HepG2 (cell line): ENCODE data around the gene DZIP1L. TPM values are rescaled to one million over a fixed set of nuclear protein-coding genes. Genes with fewer than 3 reads are reported as not detected.

Source experiments
- ATAC-seq: fragments of 200-7000 bp; cut with Tn5 transposase; 3 replicates; pipeline ENCODE4 v1.9.1; 2020; ENCODE audit warnings: mild to moderate bottlenecking, moderate library complexity
- BruUV-seq: library from RNA; stranded (reverse); fragments of 400-500 nt; replicated peaks from 2 replicates; lab custom pipeline; 2021; lab: Mats Ljungman, UMichigan
- CTCF ChIA-PET: fragments of 300-600 bp; formaldehyde crosslinking; extraction: SDS; loops from one replicate; lab custom pipeline; 2021; ENCODE audit warnings: low total read pairs, inconsistent platforms, low intra/inter-chr PET ratio; lab: Yijun Ruan, JAX
- POLR2A ChIA-PET: fragments of 350-600 bp; sonication (Branson Sonifier 250); formaldehyde crosslinking; loops from one replicate; lab custom pipeline; 2020; ENCODE audit warnings: antibody characterized with exemption, inconsistent platforms; lab: Yijun Ruan, JAX
- DNase-seq: peaks from one replicate; pipeline ENCODE4 v3.0.0-alpha.2; 2015; ENCODE audit warnings: low spot score
- FAIRE-seq: peaks from 3 replicates; lab custom pipeline; 2011; peaks lifted over from hg19 to GRCh38; lab: Jason Lieb, UNC
- H2AFZ ChIP-seq: one replicate; pipeline ENCODE4 v1.6.1; 2011; ENCODE audit warnings: low read length, inconsistent platforms
- H3K27ac ChIP-seq: fragments of 300-600 bp; 3 replicates; pipeline ENCODE4 v1.8.0; 2011; ENCODE audit warnings: mixed run types, mild to moderate bottlenecking, mixed read lengths, low read length, inconsistent platforms; ENCODE audit not compliant: insufficient read depth; ENCODE audit errors: extremely low read length
- H3K27me3 ChIP-seq, 2 experiments: fragments of 200-600 bp in 1 of 2; 2 replicates in 1 of 2; 3 replicates in 1 of 2; pipeline versions ENCODE4 v1.6.0 to v1.8.0; 2011; ENCODE audit warnings: low read length in 2 of 2, mild to moderate bottlenecking in 2 of 2, moderate library complexity in 2 of 2, inconsistent platforms in 1 of 2; ENCODE audit not compliant: insufficient read depth in 2 of 2, control insufficient read depth in 1 of 2
- H3K36me3 ChIP-seq, 2 experiments: fragments of 200-600 bp in 1 of 2; replicated peaks in 1 of 2; 2 replicates in 1 of 2; 3 replicates in 1 of 2; pipeline versions ENCODE4 v1.5.1 to v1.8.0; 2011; ENCODE audit warnings: low read length in 2 of 2, inconsistent platforms in 1 of 2; ENCODE audit not compliant: insufficient read depth in 2 of 2, control insufficient read depth in 1 of 2
- H3K4me1 ChIP-seq: 2 replicates; pipeline ENCODE4 v1.5.1; 2012; ENCODE audit warnings: low read length, inconsistent platforms; ENCODE audit not compliant: insufficient read depth
- H3K4me2 ChIP-seq: 2 replicates; pipeline ENCODE4 v1.6.0; 2011; ENCODE audit warnings: low read depth, low read length, inconsistent platforms
- H3K4me3 ChIP-seq, 3 experiments: fragments of 200-600 bp in 1 of 3; sonication (generic), shearing (Covaris generic) in 1 of 3; replicated peaks in 1 of 3; 2 replicates each; pipeline ENCODE4 v1.5.1; 2011 to 2016; ENCODE audit warnings: low read length in 3 of 3, inconsistent platforms in 2 of 3, low read depth in 2 of 3, mild to moderate bottlenecking in 2 of 3, control low read depth in 1 of 3, mixed read lengths in 1 of 3; ENCODE audit not compliant: insufficient read depth in 1 of 3
- H3K79me2 ChIP-seq: one replicate; pipeline ENCODE4 v1.6.1; 2011; ENCODE audit warnings: low read length, inconsistent platforms; ENCODE audit not compliant: insufficient read depth
- H3K9ac ChIP-seq: 2 replicates; pipeline ENCODE4 v1.6.0; 2011; ENCODE audit warnings: mild to moderate bottlenecking, low read depth, low read length, inconsistent platforms; ENCODE audit not compliant: insufficient read depth
- H3K9me3 ChIP-seq: 2 replicates; pipeline ENCODE4 v1.5.1; 2012; ENCODE audit warnings: mild to moderate bottlenecking, low read length
- H4K20me1 ChIP-seq: 2 replicates; pipeline ENCODE4 v1.6.0; 2011; ENCODE audit warnings: inconsistent platforms, mild to moderate bottlenecking, low read length, moderate library complexity; ENCODE audit not compliant: insufficient read depth
- ATAD3A ChIP-seq: sonication (generic); formaldehyde crosslinking; IDR thresholded peaks from 2 replicates; pipeline ENCODE4 v1.4.0; 2020; ENCODE audit warnings: missing genetic modification reagents
- BCLAF1 ChIP-seq: fragments of 450-650 bp; IDR thresholded peaks from 2 replicates; pipeline ENCODE4 v1.6.1; 2017; ENCODE audit warnings: mild to moderate bottlenecking
- HHEX ChIP-seq: IDR thresholded peaks from 2 replicates; pipeline ENCODE4 v1.6.1; 2016; ENCODE audit warnings: control low read depth
- MYC ChIP-seq: sonication (generic); formaldehyde crosslinking; IDR thresholded peaks from 2 replicates; pipeline ENCODE4 v1.9.0; 2021; ENCODE audit warnings: missing genetic modification reagents, borderline replicate concordance
- NPAS2 ChIP-seq: sonication (generic); formaldehyde crosslinking; IDR thresholded peaks from 2 replicates; pipeline ENCODE4 v1.8.0; 2022; ENCODE audit warnings: mild to moderate bottlenecking, missing genetic modification reagents, borderline replicate concordance
- THAP9 ChIP-seq: sonication (generic); formaldehyde crosslinking; IDR thresholded peaks from 2 replicates; pipeline ENCODE4; 2020; ENCODE audit warnings: missing genetic modification reagents, mild to moderate bottlenecking, borderline replicate concordance
- ZNF512B ChIP-seq: sonication (generic); formaldehyde crosslinking; IDR thresholded peaks from 2 replicates; pipeline ENCODE4 v1.5.1; 2020; ENCODE audit warnings: missing genetic modification reagents, mild to moderate bottlenecking, borderline replicate concordance
- ZNF576 ChIP-seq: sonication (generic); formaldehyde crosslinking; IDR thresholded peaks from 2 replicates; pipeline ENCODE4 v1.4.0; 2020; ENCODE audit warnings: mild to moderate bottlenecking, missing genetic modification reagents
- ZNF614 ChIP-seq: IDR thresholded peaks from 2 replicates; pipeline ENCODE4 v1.6.1; 2018; ENCODE audit warnings: missing biosample characterization, missing genetic modification reagents, inconsistent platforms, borderline replicate concordance
- ZNF766 ChIP-seq: sonication (generic); formaldehyde crosslinking; IDR thresholded peaks from 2 replicates; pipeline ENCODE4 v1.5.0; 2020; ENCODE audit warnings: missing genetic modification reagents, borderline replicate concordance
- ZNF792 ChIP-seq: IDR thresholded peaks from 2 replicates; pipeline ENCODE4 v1.6.1; 2016
- WGBS: methylation state at CpG from one replicate; pipeline ENCODE4 v1.1.6; 2017; ENCODE audit warnings: low lambda C conversion rate; 5-methylcytosine and 5-hydroxymethylcytosine counted together
- in situ Hi-C: cut with HindIII; loops from 2 replicates; pipeline ENCODE4 v1.10.0; 2017; ENCODE audit warnings: low pct_unique_long_range_greater_than_20kb; ENCODE audit not compliant: extremely low pct_ligation_motif_present
- intact Hi-C: fragments of 100-400 bp; cut with micrococcal nuclease; formaldehyde crosslinking; loops from one replicate; pipeline ENCODE4 v1.10.0; 2022; ENCODE audit not compliant: unreplicated experiment
- polyA plus RNA-seq, 8 experiments: library from polyadenylated mRNA; depleted of rRNA in 3 of 8; stranded (reverse) in 7 of 8; unstranded in 1 of 8; fragments of >200 nt; fragmentation: Illumina TruSeq in 4 of 8; extraction: Trizol in 4 of 8; gene quantifications; 2 replicates each; pipeline versions ENCODE4 v1.2.1 to v1.2.3, GENCODE V29; 2011 to 2016; ENCODE audit warnings: low read depth in 4 of 8, missing spikeins in 1 of 8, mixed read lengths in 1 of 8; ENCODE audit not compliant: insufficient read depth in 1 of 8
- total RNA-seq, 5 experiments: library from RNA; depleted of rRNA; stranded (reverse); fragments of >200 nt; fragmentation: Illumina TruSeq; extraction: Trizol; gene quantifications; 2 replicates each; pipeline ENCODE4 v1.2.3, GENCODE V29; 2016; ENCODE audit warnings: low read depth in 1 of 5

The DZIP1L gene
- total and polyA plus RNA-seq, 2 of the 13 experiments (the other 11 are each of a cell fraction or from before 2014, with no cell fraction given): 0.90 to 1.2 TPM

- no peak for TF ChIP-seq ZNF766 (CRISPR knock-in tag)
Observed at GRCh38 chr3:138046085-138046484, 69.3 kb downstream of the DZIP1L start (continued).

- 43% methylated on average over 3 of the region's 3 CpGs for WGBS
- Histone ChIP-seq H3K4me3 (no peak overlapping the region), H3K4me1 (no peaks in the 10 kb centered on the region), H3K36me3 (no peaks in the 10 kb centered on the region), H3K27ac (no peak overlapping the region), H3K9ac (no peak overlapping the region), H3K4me2 (no peak overlapping the region), H3K9me3 (no peaks in the 10 kb centered on the region), H3K27me3 (no peaks in the 10 kb centered on the region), H4K20me1 (no peaks in the 10 kb centered on the region), H3K79me2 (no peaks in the 10 kb centered on the region), H2AFZ (no peak overlapping the region)
- ChIA-PET CTCF (no interaction called here), POLR2A (no interaction called here)
- ATAC-seq (no peak), FAIRE-seq (no peak), DNase-seq (no peak)
- intact Hi-C loops: no loop called here
- BruUV-seq: no TSS peak
- in situ Hi-C loops: no loop called here
- TF ChIP-seq ZNF614 (CRISPR knock-in tag): no peak
- no peak for TF ChIP-seq HHEX (CRISPR knock-in tag)
- no peak for TF ChIP-seq ZNF576
- TF ChIP-seq ATAD3A (CRISPR knock-in tag): no peak
- no peak for TF ChIP-seq NPAS2
- no peak for TF ChIP-seq ZNF792 (CRISPR knock-in tag)
- TF ChIP-seq MYC: no peak
- no peak for TF ChIP-seq THAP9
- no peak for TF ChIP-seq ZNF512B (CRISPR knock-in tag)
- TF ChIP-seq BCLAF1: no peak
Observed at GRCh38 chr3:138043266-138044029, 72.0 kb downstream of the DZIP1L start.
